Fibroblast of mammary gland (primary cell): ENCODE results near the gene PTRHD1.

Source experiments
- DNase-seq: peaks from one replicate; pipeline ENCODE4 v3.0.0-alpha.2; 2010; ENCODE audit warnings: low read depth
- H3K4me3 ChIP-seq: 2 replicates; pipeline ENCODE4 v1.5.1; 2011; ENCODE audit warnings: low read depth, mild to moderate bottlenecking, low read length, moderate library complexity; ENCODE audit not compliant: control insufficient read depth
- CTCF ChIP-seq: conservative IDR thresholded peaks from 2 replicates; pipeline ENCODE4 v1.5.1; 2011; ENCODE audit warnings: low read depth, low read length, inconsistent platforms; ENCODE audit not compliant: control insufficient read depth, insufficient read depth

Gene PTRHD1

GRCh38 chr2:24828238-24828996, 35.2 kb upstream of the PTRHD1 start:
- H3K4me3 ChIP-seq = no peak overlapping the region
- DNase-seq = no peak
- no peak for TF ChIP-seq CTCF

DNA sequence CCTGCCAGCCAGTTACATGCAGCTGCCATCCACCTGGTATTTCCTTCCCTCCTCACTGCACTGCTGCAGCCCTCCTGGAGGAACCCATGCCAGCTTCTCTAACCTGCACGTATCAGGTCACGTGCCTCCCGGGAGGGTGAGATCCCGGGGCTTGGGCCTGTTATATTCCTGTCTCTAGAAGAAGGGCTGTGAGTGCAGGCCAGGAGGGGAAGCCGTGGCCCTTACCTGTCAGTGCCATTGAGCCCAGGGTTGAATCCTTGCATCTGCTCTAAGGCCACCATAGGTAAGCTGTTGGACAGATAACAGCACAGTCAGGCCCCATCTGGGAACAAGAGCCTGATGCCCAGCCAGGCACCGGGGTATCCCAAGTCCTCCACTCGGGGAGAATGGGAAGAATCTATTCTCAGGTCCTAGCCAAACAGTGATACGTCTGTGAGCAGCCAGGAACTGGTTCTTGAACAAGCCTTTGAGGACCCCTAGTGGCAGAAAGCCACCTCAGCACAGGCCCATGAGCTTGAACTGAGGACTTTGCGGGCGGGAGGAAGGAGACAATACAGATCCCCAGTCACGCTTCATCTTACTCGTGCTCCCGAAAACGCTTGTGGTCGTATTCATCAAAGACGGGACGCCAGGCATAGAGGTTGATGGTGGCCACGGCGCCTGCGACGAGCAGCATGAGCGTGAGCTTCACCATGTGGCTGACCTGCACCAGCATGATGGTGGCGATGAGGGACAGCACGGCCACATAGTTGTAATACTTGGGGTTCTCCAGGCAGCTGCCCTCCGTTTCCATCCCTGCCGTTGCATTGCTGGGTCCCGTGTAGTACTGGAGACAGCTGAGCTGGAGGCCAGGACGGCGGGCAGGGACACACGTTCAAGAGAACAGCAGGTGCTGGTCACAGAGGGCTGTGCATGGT, 34.4 kb upstream of the PTRHD1 start:
- DNase-seq = peak; percentile 89
- H3K4me3 ChIP-seq = no peak overlapping the region
- peak; percentile 97 for TF ChIP-seq CTCF

DNA sequence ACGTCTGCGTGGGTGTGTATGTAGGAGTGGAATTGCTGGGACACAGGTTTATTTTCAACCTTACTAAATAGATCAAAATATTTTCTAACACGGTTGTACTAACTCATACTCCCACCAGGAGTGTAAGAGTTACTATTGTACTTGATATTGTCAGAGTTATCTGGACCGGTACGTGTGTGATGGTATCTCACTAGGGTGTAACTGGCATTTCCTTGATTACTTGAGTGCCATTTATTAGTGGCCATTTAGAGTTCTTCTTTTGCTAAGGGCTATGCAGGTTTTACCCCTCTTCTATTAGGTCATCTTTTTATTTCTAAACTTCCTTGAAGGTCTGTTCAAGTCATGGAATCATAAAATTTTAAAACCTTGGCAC, 33.6 kb upstream of the PTRHD1 start:
- no peak for TF ChIP-seq CTCF
- DNase-seq = no peak
- no peak overlapping the region for H3K4me3 ChIP-seq

GRCh38 chr2:24825883-24826772, 32.9 kb upstream of the PTRHD1 start:
- no peak for TF ChIP-seq CTCF
- DNase-seq = no peak
- H3K4me3 ChIP-seq = no peak overlapping the region

GRCh38 chr2:24824966-24825882, 32.0 kb upstream of the PTRHD1 start:
- peak; percentile 36 for DNase-seq
- no peak overlapping the region for H3K4me3 ChIP-seq
- peak; percentile 69 for TF ChIP-seq CTCF
